HepG2 (cell line): Measurements from ENCODE around the gene MICA. TPM values are rescaled to one million over a fixed set of nuclear protein-coding genes. Genes with fewer than 3 reads are reported as not detected.
A peak's percentile ranks its signal among the peaks of the same experiment; 100 is the strongest.

ENCODE experiments used
- CREB1 ChIP-seq, 2 experiments: fragments of 450-650 bp in 1 of 2; IDR thresholded peaks; 2 replicates each; pipeline ENCODE4 v1.6.1; 2016 to 2017; ENCODE audit warnings: control low read depth in 1 of 2, mild to moderate bottlenecking in 1 of 2, missing compliant biosample characterization in 1 of 2, missing genetic modification characterization in 1 of 2
- MXI1 ChIP-seq: IDR thresholded peaks from 3 replicates; pipeline ENCODE4 v1.6.1; 2012; ENCODE audit warnings: low read depth, low read length, inconsistent platforms, borderline replicate concordance
- NFYB ChIP-seq: sonication (generic); formaldehyde crosslinking; IDR thresholded peaks from 2 replicates; pipeline ENCODE4 v1.4.0; 2020; ENCODE audit warnings: missing genetic modification reagents
- SIN3A ChIP-seq: IDR thresholded peaks from 2 replicates; pipeline ENCODE4 v1.6.1; 2011; ENCODE audit warnings: low read depth, mild to moderate bottlenecking, control low read depth, low read length, borderline replicate concordance
- YY1 ChIP-seq: IDR thresholded peaks from 2 replicates; pipeline ENCODE4 v1.6.1; 2011; ENCODE audit warnings: low read length, low read depth, moderate library complexity, mild to moderate bottlenecking; ENCODE audit not compliant: insufficient read depth, insufficient replicate concordance
- ZNF234 ChIP-seq: sonication (generic); formaldehyde crosslinking; conservative IDR thresholded peaks from 2 replicates; pipeline ENCODE4 v1.5.1; 2020; ENCODE audit warnings: mild to moderate bottlenecking, missing genetic modification reagents
- ZNF496 ChIP-seq: sonication (generic); formaldehyde crosslinking; IDR thresholded peaks from 2 replicates; pipeline ENCODE4 v1.8.1; 2023; ENCODE audit warnings: mild to moderate bottlenecking, moderate library complexity, missing genetic modification reagents; ENCODE audit not compliant: insufficient replicate concordance
- ZNF563 ChIP-seq: sonication (generic); formaldehyde crosslinking; IDR thresholded peaks from 2 replicates; pipeline ENCODE4 v1.8.0; 2022; ENCODE audit warnings: mild to moderate bottlenecking, moderate library complexity, missing genetic modification reagents
- polyA plus RNA-seq, 8 experiments: library from polyadenylated mRNA; depleted of rRNA in 3 of 8; stranded (reverse) in 7 of 8; unstranded in 1 of 8; fragments of >200 nt; fragmentation: Illumina TruSeq in 4 of 8; extraction: Trizol in 4 of 8; gene quantifications; 2 replicates each; pipeline versions ENCODE4 v1.2.1 to v1.2.3, GENCODE V29; 2011 to 2016; ENCODE audit warnings: low read depth in 4 of 8, missing spikeins in 1 of 8, mixed read lengths in 1 of 8; ENCODE audit not compliant: insufficient read depth in 1 of 8
- total RNA-seq, 5 experiments: library from RNA; depleted of rRNA; stranded (reverse); fragments of >200 nt; fragmentation: Illumina TruSeq; extraction: Trizol; gene quantifications; 2 replicates each; pipeline ENCODE4 v1.2.3, GENCODE V29; 2016; ENCODE audit warnings: low read depth in 1 of 5
- TF ChIP-seq, protein P1 (sequence below): IDR thresholded peaks from 2 replicates; pipeline ENCODE4 v1.6.1; 2016; ENCODE audit warnings: low read depth, borderline replicate concordance
- TF ChIP-seq, protein P2 (sequence below): sonication (generic); formaldehyde crosslinking; IDR thresholded peaks from 2 replicates; pipeline ENCODE4 v1.5.0; 2020; ENCODE audit warnings: missing genetic modification reagents, mild to moderate bottlenecking, borderline replicate concordance
- TF ChIP-seq, protein P3 (sequence below): IDR thresholded peaks from 2 replicates; pipeline ENCODE4 v1.4.0; 2020; ENCODE audit warnings: mild to moderate bottlenecking, missing genetic modification reagents
- TF ChIP-seq, protein P4 (sequence below): sonication (generic); formaldehyde crosslinking; IDR thresholded peaks from 2 replicates; pipeline ENCODE4 v1.9.0; 2021; ENCODE audit warnings: missing genetic modification reagents, borderline replicate concordance
- TF ChIP-seq, protein P5 (sequence below): sonication (generic); formaldehyde crosslinking; IDR thresholded peaks from 2 replicates; pipeline ENCODE4 v1.4.0; 2020; ENCODE audit warnings: missing genetic modification reagents
- TF ChIP-seq, protein P6 (sequence below): sonication (generic); formaldehyde crosslinking; IDR thresholded peaks from 2 replicates; pipeline ENCODE4 v1.4.0; 2020; ENCODE audit warnings: missing genetic modification reagents, low read depth, mild to moderate bottlenecking, borderline replicate concordance
- TF ChIP-seq, protein P7 (sequence below): sonication (generic); formaldehyde crosslinking; IDR thresholded peaks from 2 replicates; pipeline ENCODE4 v1.5.0; 2020; ENCODE audit warnings: missing genetic modification reagents

The MICA gene
- total and polyA plus RNA-seq, 2 of the 13 experiments (the other 11 are each of a cell fraction or from before 2014, with no cell fraction given), result 21.6 to 38.1 TPM

DNA sequence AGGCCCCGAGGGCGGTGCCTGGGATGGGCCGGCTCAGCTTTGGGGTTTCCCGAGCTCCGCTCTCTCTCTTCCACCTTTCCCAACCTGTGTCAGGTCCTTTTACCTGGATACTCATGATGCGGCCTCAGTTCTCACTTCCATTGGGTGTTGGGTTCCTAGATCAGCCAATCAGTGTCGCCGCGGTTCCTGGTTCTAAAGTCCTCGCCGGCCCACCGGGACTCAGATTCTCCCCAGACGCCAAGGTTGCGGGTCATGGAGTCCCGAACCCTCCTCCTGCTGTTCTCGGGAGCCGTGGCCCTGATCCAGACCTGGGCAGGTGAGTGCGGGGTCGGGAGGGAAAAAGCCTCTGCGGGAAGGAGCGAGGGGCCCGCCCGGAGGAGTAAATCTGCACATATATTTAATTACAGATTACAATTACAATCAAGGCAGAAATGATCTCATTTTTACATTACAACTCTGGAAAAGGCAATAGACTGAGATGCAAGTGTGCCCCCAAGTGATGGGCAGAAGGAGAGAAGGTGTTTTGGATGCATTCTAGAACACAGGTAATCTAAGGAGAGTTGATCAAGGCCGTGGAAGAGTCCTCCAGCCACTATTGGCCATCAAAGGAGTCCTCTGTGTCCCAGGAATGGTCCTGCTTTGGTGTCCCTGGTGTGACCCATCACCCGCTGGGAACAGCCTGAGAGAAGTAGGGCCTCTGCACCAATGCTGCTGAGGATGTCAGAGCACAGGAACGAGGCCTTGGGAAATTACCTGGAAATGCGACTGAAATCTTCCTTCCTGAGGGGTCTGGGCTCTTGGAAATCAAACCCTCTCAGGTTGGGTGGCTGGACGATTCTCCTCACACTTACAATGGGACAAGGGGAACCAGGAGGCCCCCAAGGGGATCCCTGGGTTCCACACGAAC lies 59.8 kb downstream of the MICA start (continued):
- TF ChIP-seq, protein P1, sequence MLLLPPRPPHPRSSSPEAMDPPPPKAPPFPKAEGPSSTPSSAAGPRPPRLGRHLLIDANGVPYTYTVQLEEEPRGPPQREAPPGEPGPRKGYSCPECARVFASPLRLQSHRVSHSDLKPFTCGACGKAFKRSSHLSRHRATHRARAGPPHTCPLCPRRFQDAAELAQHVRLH (CRISPR knock-in tag), result no peak
- TF ChIP-seq, protein P2, sequence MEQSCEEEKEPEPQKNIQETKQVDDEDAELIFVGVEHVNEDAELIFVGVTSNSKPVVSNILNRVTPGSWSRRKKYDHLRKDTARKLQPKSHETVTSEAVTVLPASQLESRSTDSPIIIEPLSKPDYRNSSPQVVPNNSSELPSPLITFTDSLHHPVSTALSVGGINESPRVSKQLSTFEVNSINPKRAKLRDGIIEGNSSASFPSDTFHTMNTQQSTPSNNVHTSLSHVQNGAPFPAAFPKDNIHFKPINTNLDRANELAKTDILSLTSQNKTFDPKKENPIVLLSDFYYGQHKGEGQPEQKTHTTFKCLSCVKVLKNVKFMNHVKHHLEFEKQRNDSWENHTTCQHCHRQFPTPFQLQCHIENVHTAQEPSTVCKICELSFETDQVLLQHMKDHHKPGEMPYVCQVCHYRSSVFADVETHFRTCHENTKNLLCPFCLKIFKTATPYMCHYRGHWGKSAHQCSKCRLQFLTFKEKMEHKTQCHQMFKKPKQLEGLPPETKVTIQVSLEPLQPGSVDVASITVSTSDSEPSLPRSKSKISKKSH (CRISPR knock-in tag), result peak; percentile 81; the same call in 1 of the 2 replicates
- TF ChIP-seq SIN3A (0 out of 2 replicates have a peak, but pooled peaks have one; percentile 39), YY1 (no peak), MXI1 (no peak), CREB1 (IDR thresholded peaks at IDR 0.05) (peak; percentile 91), CREB1 (CRISPR knock-in tag; IDR thresholded peaks at IDR 0.05) (peak; percentile 98), ZNF234 (no peak), NFYB (CRISPR knock-in tag) (peak; percentile 93), ZNF496 (CRISPR knock-in tag) (no peak), ZNF563 (CRISPR knock-in tag) (no peak)
- TF ChIP-seq, protein P3, sequence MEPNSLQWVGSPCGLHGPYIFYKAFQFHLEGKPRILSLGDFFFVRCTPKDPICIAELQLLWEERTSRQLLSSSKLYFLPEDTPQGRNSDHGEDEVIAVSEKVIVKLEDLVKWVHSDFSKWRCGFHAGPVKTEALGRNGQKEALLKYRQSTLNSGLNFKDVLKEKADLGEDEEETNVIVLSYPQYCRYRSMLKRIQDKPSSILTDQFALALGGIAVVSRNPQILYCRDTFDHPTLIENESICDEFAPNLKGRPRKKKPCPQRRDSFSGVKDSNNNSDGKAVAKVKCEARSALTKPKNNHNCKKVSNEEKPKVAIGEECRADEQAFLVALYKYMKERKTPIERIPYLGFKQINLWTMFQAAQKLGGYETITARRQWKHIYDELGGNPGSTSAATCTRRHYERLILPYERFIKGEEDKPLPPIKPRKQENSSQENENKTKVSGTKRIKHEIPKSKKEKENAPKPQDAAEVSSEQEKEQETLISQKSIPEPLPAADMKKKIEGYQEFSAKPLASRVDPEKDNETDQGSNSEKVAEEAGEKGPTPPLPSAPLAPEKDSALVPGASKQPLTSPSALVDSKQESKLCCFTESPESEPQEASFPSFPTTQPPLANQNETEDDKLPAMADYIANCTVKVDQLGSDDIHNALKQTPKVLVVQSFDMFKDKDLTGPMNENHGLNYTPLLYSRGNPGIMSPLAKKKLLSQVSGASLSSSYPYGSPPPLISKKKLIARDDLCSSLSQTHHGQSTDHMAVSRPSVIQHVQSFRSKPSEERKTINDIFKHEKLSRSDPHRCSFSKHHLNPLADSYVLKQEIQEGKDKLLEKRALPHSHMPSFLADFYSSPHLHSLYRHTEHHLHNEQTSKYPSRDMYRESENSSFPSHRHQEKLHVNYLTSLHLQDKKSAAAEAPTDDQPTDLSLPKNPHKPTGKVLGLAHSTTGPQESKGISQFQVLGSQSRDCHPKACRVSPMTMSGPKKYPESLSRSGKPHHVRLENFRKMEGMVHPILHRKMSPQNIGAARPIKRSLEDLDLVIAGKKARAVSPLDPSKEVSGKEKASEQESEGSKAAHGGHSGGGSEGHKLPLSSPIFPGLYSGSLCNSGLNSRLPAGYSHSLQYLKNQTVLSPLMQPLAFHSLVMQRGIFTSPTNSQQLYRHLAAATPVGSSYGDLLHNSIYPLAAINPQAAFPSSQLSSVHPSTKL, result no peak; the same call in 1 of the 2 replicates
- TF ChIP-seq, protein P4, sequence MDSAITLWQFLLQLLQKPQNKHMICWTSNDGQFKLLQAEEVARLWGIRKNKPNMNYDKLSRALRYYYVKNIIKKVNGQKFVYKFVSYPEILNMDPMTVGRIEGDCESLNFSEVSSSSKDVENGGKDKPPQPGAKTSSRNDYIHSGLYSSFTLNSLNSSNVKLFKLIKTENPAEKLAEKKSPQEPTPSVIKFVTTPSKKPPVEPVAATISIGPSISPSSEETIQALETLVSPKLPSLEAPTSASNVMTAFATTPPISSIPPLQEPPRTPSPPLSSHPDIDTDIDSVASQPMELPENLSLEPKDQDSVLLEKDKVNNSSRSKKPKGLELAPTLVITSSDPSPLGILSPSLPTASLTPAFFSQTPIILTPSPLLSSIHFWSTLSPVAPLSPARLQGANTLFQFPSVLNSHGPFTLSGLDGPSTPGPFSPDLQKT (CRISPR knock-in tag), result no peak
- TF ChIP-seq, protein P5, sequence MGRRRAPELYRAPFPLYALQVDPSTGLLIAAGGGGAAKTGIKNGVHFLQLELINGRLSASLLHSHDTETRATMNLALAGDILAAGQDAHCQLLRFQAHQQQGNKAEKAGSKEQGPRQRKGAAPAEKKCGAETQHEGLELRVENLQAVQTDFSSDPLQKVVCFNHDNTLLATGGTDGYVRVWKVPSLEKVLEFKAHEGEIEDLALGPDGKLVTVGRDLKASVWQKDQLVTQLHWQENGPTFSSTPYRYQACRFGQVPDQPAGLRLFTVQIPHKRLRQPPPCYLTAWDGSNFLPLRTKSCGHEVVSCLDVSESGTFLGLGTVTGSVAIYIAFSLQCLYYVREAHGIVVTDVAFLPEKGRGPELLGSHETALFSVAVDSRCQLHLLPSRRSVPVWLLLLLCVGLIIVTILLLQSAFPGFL (CRISPR knock-in tag), result no peak
- TF ChIP-seq, protein P6, sequence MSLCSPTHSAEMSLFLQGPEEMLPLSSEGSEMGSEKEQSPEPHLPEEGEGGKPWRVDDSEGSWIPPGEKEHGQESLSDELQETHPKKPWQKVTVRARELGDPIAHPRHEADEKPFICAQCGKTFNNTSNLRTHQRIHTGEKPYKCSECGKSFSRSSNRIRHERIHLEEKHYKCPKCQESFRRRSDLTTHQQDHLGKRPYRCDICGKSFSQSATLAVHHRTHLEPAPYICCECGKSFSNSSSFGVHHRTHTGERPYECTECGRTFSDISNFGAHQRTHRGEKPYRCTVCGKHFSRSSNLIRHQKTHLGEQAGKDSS, result 0 out of 2 replicates have a peak, but pooled peaks have one; percentile 42
- TF ChIP-seq, protein P7, sequence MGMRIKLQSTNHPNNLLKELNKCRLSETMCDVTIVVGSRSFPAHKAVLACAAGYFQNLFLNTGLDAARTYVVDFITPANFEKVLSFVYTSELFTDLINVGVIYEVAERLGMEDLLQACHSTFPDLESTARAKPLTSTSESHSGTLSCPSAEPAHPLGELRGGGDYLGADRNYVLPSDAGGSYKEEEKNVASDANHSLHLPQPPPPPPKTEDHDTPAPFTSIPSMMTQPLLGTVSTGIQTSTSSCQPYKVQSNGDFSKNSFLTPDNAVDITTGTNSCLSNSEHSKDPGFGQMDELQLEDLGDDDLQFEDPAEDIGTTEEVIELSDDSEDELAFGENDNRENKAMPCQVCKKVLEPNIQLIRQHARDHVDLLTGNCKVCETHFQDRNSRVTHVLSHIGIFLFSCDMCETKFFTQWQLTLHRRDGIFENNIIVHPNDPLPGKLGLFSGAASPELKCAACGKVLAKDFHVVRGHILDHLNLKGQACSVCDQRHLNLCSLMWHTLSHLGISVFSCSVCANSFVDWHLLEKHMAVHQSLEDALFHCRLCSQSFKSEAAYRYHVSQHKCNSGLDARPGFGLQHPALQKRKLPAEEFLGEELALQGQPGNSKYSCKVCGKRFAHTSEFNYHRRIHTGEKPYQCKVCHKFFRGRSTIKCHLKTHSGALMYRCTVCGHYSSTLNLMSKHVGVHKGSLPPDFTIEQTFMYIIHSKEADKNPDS, result 0 out of 2 replicates have a peak, but pooled peaks have one; percentile 46
